Stimulated activated CD4-positive, alpha-beta T cell treated with anti-CD3 and anti-CD28 coated beads, Interleukin-1b, Interleukin-23, amount 100 ng/mL, for 4 hours (primary cell): Measurements from ENCODE around the gene MORC3.

Experiments used
- DNase-seq, 2 donors: peaks; one replicate each; pipeline ENCODE4 v3.0.0-alpha.2; 2020; ENCODE audit warnings: low read depth in 2 of 2

The MORC3 gene

DNA sequence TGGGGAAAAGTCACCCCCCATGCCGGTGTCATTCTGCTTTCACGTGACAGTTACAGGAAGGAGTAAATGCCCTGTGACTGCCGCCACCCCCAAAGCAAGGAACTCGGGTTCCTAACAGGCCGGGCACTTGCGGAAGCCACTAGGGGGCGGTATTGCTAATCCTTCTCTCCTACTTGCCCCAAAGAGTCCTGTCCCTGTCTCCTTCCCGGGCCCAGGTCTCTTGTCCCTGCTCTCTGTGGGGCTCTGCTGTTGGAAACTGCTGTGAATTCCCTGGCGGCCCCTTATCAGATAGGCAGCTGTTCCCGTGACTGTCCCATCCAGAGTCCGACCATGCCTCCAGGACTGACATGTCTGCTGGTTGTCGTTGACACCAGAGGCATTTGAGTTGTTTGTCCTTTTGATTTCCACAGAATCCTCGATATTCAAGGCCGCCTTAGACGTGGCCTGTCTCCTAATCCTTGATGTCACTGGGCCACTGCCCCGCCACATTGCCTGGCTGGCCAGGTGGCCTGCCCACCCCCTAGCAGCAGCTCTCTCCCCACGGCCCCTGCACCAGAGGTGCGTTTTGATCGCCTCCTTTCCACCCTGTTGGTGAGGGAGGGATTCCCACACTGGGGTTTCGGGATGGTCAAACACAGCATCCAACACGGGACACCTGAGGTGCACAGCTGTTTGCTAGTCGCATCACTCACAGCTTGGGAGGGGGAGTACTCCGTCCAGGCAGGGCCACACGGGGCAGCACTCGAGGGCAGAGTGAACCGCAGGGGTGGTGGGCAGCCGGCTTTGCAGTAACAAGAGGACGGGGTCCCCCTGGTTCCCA, 102.5 kb downstream of the MORC3 start:
- DNase-seq: no peak

DNA sequence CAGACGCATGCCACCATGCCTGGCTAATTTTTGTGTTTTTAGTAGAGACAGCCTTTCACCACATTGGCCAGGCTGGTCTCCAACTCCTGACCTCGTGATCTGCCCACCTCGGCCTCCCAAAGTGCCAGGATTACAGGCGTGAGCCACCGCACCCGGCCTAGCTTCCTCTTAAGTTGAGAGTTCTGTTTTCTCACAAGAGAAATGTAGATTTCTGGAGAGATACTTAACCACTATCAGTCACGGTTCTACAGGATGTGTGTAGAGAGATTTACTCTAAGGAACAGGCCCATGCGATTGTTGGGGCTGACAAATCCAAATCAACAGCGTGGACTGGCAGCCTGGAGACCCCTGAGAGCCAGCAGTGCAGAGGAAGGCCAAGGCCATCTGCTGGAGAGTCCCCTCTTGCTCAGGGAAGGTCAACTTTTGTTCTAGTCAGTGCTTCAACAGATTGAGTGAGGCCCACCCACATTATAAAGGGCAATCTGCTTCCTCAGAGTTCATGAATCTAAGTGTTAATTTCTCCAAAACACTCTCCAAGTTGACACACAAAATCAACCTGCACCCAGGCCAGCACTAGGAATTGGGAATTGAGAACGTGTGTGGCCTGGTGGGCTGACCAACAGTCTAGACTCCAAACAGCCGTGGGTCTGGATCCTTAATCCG, 103.9 kb downstream of the MORC3 start:
- no peak for DNase-seq

DNA sequence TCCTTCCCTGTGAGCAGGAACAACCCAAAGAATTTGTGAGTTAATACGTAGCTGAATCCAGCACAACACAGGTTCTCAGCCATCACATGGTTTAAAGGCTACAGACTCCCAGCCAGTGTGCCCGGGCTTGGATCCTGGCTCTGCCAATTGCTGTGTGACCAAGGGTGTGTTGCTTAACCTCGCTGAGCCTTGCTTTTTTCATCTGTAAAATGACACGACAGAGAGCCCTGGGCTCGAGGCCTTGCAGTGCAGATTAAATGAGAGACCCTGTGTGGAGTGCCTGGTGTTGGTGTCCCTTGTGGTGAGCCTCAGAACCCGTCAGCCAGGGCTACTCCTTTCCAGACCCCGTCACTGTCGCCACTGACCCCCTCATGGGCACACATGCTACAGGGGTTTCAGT, 104.6 kb downstream of the MORC3 start:
- no peak for DNase-seq

DNA sequence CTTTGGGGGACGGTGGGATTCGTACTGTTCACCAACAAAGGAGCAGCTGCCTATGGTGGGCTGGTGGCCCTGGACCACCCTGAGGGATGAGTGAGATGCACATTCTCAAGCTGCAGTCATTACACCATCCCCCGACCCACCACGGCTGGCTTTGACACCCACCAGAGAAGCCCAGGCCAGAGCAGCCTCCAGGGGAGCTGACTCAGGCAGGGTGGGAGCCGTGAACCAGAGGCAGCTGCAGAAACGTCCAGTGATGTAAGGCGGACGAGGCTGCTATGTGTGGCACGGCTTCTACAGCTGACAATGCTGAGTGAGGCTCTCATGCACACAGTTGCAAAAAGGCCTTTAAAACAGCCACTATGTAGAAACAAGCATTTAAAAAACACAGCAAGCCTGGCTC, 105.3 kb downstream of the MORC3 start:
- no peak for DNase-seq
